CD8-positive, alpha-beta memory T cell (primary cell): ENCODE measurements around the gene NR2C2. TPM values are rescaled to one million over a fixed set of nuclear protein-coding genes. Genes with fewer than 3 reads are reported as not detected.

Experiments used
- CTCF ChIA-PET: fragments of 350-600 bp; sonication (Branson Sonifier 250); formaldehyde crosslinking; loops from one replicate; lab custom pipeline; 2021; ENCODE audit warnings: antibody characterized with exemption; lab: Charles Lee
- POLR2A ChIA-PET: fragments of 350-600 bp; sonication (Branson Sonifier 250); formaldehyde crosslinking; loops from one replicate; lab custom pipeline; 2021; ENCODE audit warnings: antibody characterized with exemption; lab: Charles Lee
- DNase-seq, 5 donors: peaks; one replicate each; pipeline versions ENCODE4 v3.0.0 to v3.0.0-alpha.2; 2020 to 2022; ENCODE audit warnings: mixed read lengths in 1 of 5
- H3K27ac ChIP-seq: one replicate; pipeline ENCODE4 v1.7.0; 2013; ENCODE audit warnings: low read depth, mild to moderate bottlenecking, low read length, moderate library complexity
- H3K27me3 ChIP-seq: 2 replicates; pipeline ENCODE4 v1.7.0; 2013; ENCODE audit warnings: low read length, mild to moderate bottlenecking; ENCODE audit not compliant: insufficient read depth, poor library complexity, severe bottlenecking
- H3K36me3 ChIP-seq: 2 replicates; pipeline ENCODE4 v1.7.0; 2013; ENCODE audit warnings: mild to moderate bottlenecking, low read length, moderate library complexity; ENCODE audit not compliant: insufficient read depth
- H3K4me1 ChIP-seq: 2 replicates; pipeline ENCODE4 v1.7.0; 2013; ENCODE audit warnings: mild to moderate bottlenecking, low read length, moderate library complexity; ENCODE audit not compliant: insufficient read depth
- H3K4me3 ChIP-seq: 2 replicates; pipeline ENCODE4 v1.7.0; 2013; ENCODE audit warnings: mild to moderate bottlenecking, low read length
- H3K9me3 ChIP-seq: 2 replicates; pipeline ENCODE4 v1.7.0; 2013; ENCODE audit warnings: mild to moderate bottlenecking, low read length
- H3K27ac Mint-ChIP-seq, 8 donors: one replicate each; pipeline ENCODE4 v1.8.0; 2020 to 2021; ENCODE audit warnings: mixed read lengths in 8 of 8, mild to moderate bottlenecking in 6 of 8, inconsistent platforms in 3 of 8, moderate library complexity in 3 of 8
- H3K27me3 Mint-ChIP-seq, 2 donors: one replicate each; pipeline ENCODE4 v1.8.0; 2020 to 2021; ENCODE audit warnings: mixed read lengths in 2 of 2, mild to moderate bottlenecking in 1 of 2, moderate library complexity in 1 of 2
- H3K36me3 Mint-ChIP-seq, 3 donors: one replicate each; pipeline ENCODE4 v1.8.0; 2020 to 2021; ENCODE audit warnings: mixed read lengths in 3 of 3, inconsistent platforms in 1 of 3, mild to moderate bottlenecking in 1 of 3
- H3K4me1 Mint-ChIP-seq, 3 donors: one replicate each; pipeline ENCODE4 v1.8.0; 2020 to 2021; ENCODE audit warnings: mixed read lengths in 3 of 3, inconsistent platforms in 1 of 3, mild to moderate bottlenecking in 1 of 3
- H3K4me3 Mint-ChIP-seq, 7 donors: one replicate each; pipeline ENCODE4 v1.8.0; 2020 to 2021; ENCODE audit warnings: mixed read lengths in 7 of 7, mild to moderate bottlenecking in 6 of 7, moderate library complexity in 4 of 7, inconsistent platforms in 2 of 7
- H3K9me3 Mint-ChIP-seq, 5 donors: one replicate each; pipeline ENCODE4 v1.8.0; 2020 to 2022; ENCODE audit warnings: mixed read lengths in 5 of 5, mild to moderate bottlenecking in 3 of 5, moderate library complexity in 2 of 5, inconsistent platforms in 1 of 5
- polyA plus RNA-seq: library from polyadenylated mRNA; unstranded; fragments of 300-500 nt; fragmentation: Illumina TruSeq; gene quantifications from one replicate; pipeline ENCODE4 v1.2.3, GENCODE V29; 2021
- total RNA-seq, 2 experiments: library from RNA; stranded (reverse); gene quantifications; one replicate each; pipeline ENCODE4 v1.2.3, GENCODE V29; 2021

Gene NR2C2
- total and polyA plus RNA-seq, 3 experiments from 2014 or later: 14.5 to 47.1 (median 46.7) TPM

DNA sequence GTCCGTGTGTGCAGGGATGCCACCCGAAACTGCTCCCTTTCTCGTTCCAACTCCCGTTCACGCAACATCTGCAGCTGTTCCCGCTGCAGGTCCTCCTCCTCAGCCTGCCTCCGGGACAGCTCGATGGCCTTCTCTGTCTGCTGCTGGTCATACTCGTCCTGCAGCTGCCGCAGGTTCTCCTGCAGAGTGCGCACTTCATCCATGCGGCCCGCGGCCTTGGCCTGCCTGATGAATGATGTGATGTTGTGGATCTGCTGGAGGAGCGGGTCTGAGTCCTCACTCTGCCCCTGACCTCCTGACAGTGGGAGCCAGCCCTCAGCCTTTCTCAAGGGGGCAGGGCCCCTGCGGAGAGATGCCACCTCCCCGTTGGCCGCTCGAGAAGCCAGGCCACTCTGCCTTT is 127.1 kb downstream of the NR2C2 start:
- no peak overlapping the region for H3K4me3 Mint-ChIP-seq
- Histone ChIP-seq H3K27ac (no peak overlapping the region), H3K36me3 (peaks cover 58% of the 10 kb centered on the region), H3K27me3 (no peaks in the 10 kb centered on the region), H3K9me3 (no peaks in the 10 kb centered on the region), H3K4me3 (no peak overlapping the region), H3K4me1 (no peaks in the 10 kb centered on the region)
- H3K27me3 Mint-ChIP-seq: peaks cover 0 to 1% of the 10 kb centered on the region in 2 donors
- H3K36me3 Mint-ChIP-seq: peaks cover 27 to 86% (median 39%) of the 10 kb centered on the region in 3 donors
- ChIA-PET POLR2A (no interaction called here), CTCF (interaction anchor here (0.5 kb wide), 1 partner anchor 281 kb away, joined by 3 read pairs; no protein-coding TSS in a partner anchor)
- no peak overlapping the region for H3K27ac Mint-ChIP-seq
- peaks cover 0 to 4% (median 3%) of the 10 kb centered on the region in 3 donors for H3K4me1 Mint-ChIP-seq
- no peak for DNase-seq
- no peaks in the 10 kb centered on the region for H3K9me3 Mint-ChIP-seq

GRCh38 chr3:15079091-15079490 is 131.7 kb downstream of the NR2C2 start:
- Mint-ChIP-seq H3K4me1 (peaks cover 0 to 10% (median 3%) of the 10 kb centered on the region in 3 donors), H3K27me3 (peaks cover 0 to 1% of the 10 kb centered on the region in 2 donors), H3K36me3 (peaks cover 32 to 95% (median 44%) of the 10 kb centered on the region in 3 donors), H3K27ac (no peak overlapping the region), H3K4me3 (no peak overlapping the region), H3K9me3 (no peaks in the 10 kb centered on the region)
- Histone ChIP-seq H3K4me3 (no peak overlapping the region), H3K27ac (no peak overlapping the region), H3K9me3 (no peaks in the 10 kb centered on the region), H3K27me3 (no peaks in the 10 kb centered on the region), H3K4me1 (no peaks in the 10 kb centered on the region), H3K36me3 (peaks cover 84% of the 10 kb centered on the region)
- POLR2A ChIA-PET: no interaction called here
- CTCF ChIA-PET: no interaction called here
- no peak for DNase-seq

GRCh38 chr3:15081960-15082664 is 134.7 kb downstream of the NR2C2 start:
- H3K27ac ChIP-seq: no peak overlapping the region
- Mint-ChIP-seq H3K4me3 (no peak overlapping the region), H3K9me3 (no peaks in the 10 kb centered on the region), H3K27me3 (peaks cover 0 to 1% of the 10 kb centered on the region in 2 donors), H3K36me3 (peaks cover 19 to 94% (median 42%) of the 10 kb centered on the region in 3 donors), H3K27ac (peak overlapping the region in 2 of 8 donors; percentile 51 to 85), H3K4me1 (peaks cover 0 to 10% (median 3%) of the 10 kb centered on the region in 3 donors)
- no peaks in the 10 kb centered on the region for H3K27me3 ChIP-seq
- H3K4me3 ChIP-seq: no peak overlapping the region
- ChIA-PET POLR2A (no interaction called here), CTCF (no interaction called here)
- no peaks in the 10 kb centered on the region for H3K9me3 ChIP-seq
- no peak for DNase-seq
- no peaks in the 10 kb centered on the region for H3K4me1 ChIP-seq
- peaks cover 72% of the 10 kb centered on the region for H3K36me3 ChIP-seq

- H3K4me3 ChIP-seq: no peak overlapping the region
- peaks cover 61% of the 10 kb centered on the region for H3K36me3 ChIP-seq
- H3K4me1 ChIP-seq: no peaks in the 10 kb centered on the region
- Mint-ChIP-seq H3K9me3 (no peaks in the 10 kb centered on the region), H3K4me1 (peaks cover 0 to 10% (median 3%) of the 10 kb centered on the region in 3 donors), H3K27ac (peak overlapping the region in 2 of 8 donors; percentile 0 to 78), H3K4me3 (no peak overlapping the region), H3K36me3 (peaks cover 10 to 93% (median 36%) of the 10 kb centered on the region in 3 donors), H3K27me3 (peaks cover 0 to 1% of the 10 kb centered on the region in 2 donors)
- no peak overlapping the region for H3K27ac ChIP-seq
- DNase-seq: no peak
- CTCF ChIA-PET: interaction anchor here (1.1 kb wide), 1 partner anchor 11 kb away, joined by 3 read pairs; no protein-coding TSS in a partner anchor
- no peaks in the 10 kb centered on the region for H3K9me3 ChIP-seq
- no peaks in the 10 kb centered on the region for H3K27me3 ChIP-seq
- POLR2A ChIA-PET: no interaction called here
Measured at GRCh38 chr3:15083252-15083651, 135.9 kb downstream of the NR2C2 start.

GRCh38 chr3:15086263-15086662 is 138.9 kb downstream of the NR2C2 start:
- Histone ChIP-seq H3K36me3 (peaks cover 46% of the 10 kb centered on the region), H3K27ac (no peak overlapping the region), H3K9me3 (no peaks in the 10 kb centered on the region), H3K4me1 (no peaks in the 10 kb centered on the region), H3K27me3 (no peaks in the 10 kb centered on the region), H3K4me3 (no peak overlapping the region)
- ChIA-PET POLR2A (no interaction called here), CTCF (no interaction called here)
- Mint-ChIP-seq H3K4me3 (no peak overlapping the region), H3K9me3 (no peaks in the 10 kb centered on the region), H3K27me3 (peaks cover 0 to 1% of the 10 kb centered on the region in 2 donors), H3K36me3 (peaks cover 14 to 84% (median 30%) of the 10 kb centered on the region in 3 donors), H3K4me1 (peaks cover 0 to 8% (median 7%) of the 10 kb centered on the region in 3 donors), H3K27ac (peak overlapping the region in 1 of 8 donors; percentile 46)
- no peak for DNase-seq

DNA sequence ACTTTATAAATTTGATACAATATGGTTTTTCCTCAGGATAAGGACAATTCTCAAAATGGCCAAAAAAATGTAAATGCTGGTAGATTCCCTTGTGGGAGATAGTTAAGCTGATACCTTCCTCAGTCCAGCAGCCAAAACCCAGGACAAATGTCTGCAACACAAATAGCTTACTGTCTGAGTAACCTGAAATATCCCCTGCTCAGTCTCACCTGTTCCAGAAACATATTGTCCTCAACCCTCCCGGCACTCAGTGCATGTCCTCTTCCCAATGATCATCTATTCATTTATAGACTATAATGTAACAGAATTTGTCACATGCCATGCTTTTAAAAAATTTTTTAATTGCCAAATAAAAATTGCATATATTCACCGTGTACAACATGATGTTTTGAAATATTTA is 139.3 kb downstream of the NR2C2 start:
- Histone ChIP-seq H3K27me3 (no peaks in the 10 kb centered on the region), H3K4me1 (no peaks in the 10 kb centered on the region), H3K4me3 (no peak overlapping the region), H3K9me3 (no peaks in the 10 kb centered on the region), H3K36me3 (peaks cover 42% of the 10 kb centered on the region), H3K27ac (no peak overlapping the region)
- Mint-ChIP-seq H3K36me3 (peaks cover 11 to 84% (median 28%) of the 10 kb centered on the region in 3 donors), H3K4me1 (peaks cover 0 to 11% (median 7%) of the 10 kb centered on the region in 3 donors), H3K4me3 (no peak overlapping the region), H3K27me3 (peaks cover 0 to 1% of the 10 kb centered on the region in 2 donors), H3K9me3 (no peaks in the 10 kb centered on the region), H3K27ac (no peak overlapping the region)
- ChIA-PET POLR2A (no interaction called here), CTCF (no interaction called here)
- no peak for DNase-seq

GRCh38 chr3:15089201-15089600 is 141.8 kb downstream of the NR2C2 start:
- peaks cover 22% of the 10 kb centered on the region for H3K36me3 ChIP-seq
- no peaks in the 10 kb centered on the region for H3K9me3 ChIP-seq
- no peak overlapping the region for H3K4me3 Mint-ChIP-seq
- H3K4me1 Mint-ChIP-seq: peaks cover 0 to 8% (median 2%) of the 10 kb centered on the region in 3 donors
- H3K27me3 Mint-ChIP-seq: no peaks in the 10 kb centered on the region
- CTCF ChIA-PET: interaction anchor here (1.4 kb wide), 1 partner anchor 9 kb away, joined by 4 read pairs; no protein-coding TSS in a partner anchor
- no peak overlapping the region for H3K27ac Mint-ChIP-seq
- H3K36me3 Mint-ChIP-seq: peaks cover 8 to 79% (median 20%) of the 10 kb centered on the region in 3 donors
- no peaks in the 10 kb centered on the region for H3K9me3 Mint-ChIP-seq
- no peaks in the 10 kb centered on the region for H3K27me3 ChIP-seq
- H3K4me3 ChIP-seq: no peak overlapping the region
- H3K27ac ChIP-seq: no peak overlapping the region
- POLR2A ChIA-PET: interaction anchor here (0.6 kb wide), 2 partner anchors 10 to 47 kb away, joined by 3 to 7 read pairs; partner anchors contain the start of gene RBSN
- H3K4me1 ChIP-seq: no peaks in the 10 kb centered on the region
- DNase-seq: no peak

GRCh38 chr3:15091575-15091974 is 144.2 kb downstream of the NR2C2 start:
- H3K36me3 ChIP-seq: peaks cover 23% of the 10 kb centered on the region
- H3K27me3 ChIP-seq: no peaks in the 10 kb centered on the region
- Mint-ChIP-seq H3K4me1 (peaks cover 0 to 12% (median 4%) of the 10 kb centered on the region in 3 donors), H3K9me3 (no peaks in the 10 kb centered on the region), H3K36me3 (peaks cover 8 to 80% (median 16%) of the 10 kb centered on the region in 3 donors), H3K27ac (peak overlapping the region in 2 of 8 donors; percentile 46 to 51), H3K4me3 (no peak overlapping the region), H3K27me3 (no peaks in the 10 kb centered on the region)
- no peaks in the 10 kb centered on the region for H3K9me3 ChIP-seq
- H3K4me3 ChIP-seq: no peak overlapping the region
- no peak for DNase-seq
- no peaks in the 10 kb centered on the region for H3K4me1 ChIP-seq
- CTCF ChIA-PET: interaction anchor here (1.4 kb wide), 1 partner anchor 27 kb away, joined by 3 read pairs; no protein-coding TSS in a partner anchor
- H3K27ac ChIP-seq: no peak overlapping the region
- POLR2A ChIA-PET: no interaction called here
